T-helper 1 cell treated with Interleukin-12 subunit alpha and Interleukin-12 subunit beta and Interleukin-4 antibody, amounts not matched to agents 30 ng/mL and 1 ng/mL, for 36 hours (primary cell): ENCODE measurements around the gene IQGAP3. TPM values are rescaled to one million over a fixed set of nuclear protein-coding genes. Genes with fewer than 3 reads are reported as not detected.

ENCODE experiments used
- total RNA-seq: library from RNA; stranded (reverse); gene quantifications from 2 replicates; pipeline ENCODE4 v1.2.3, GENCODE V29; 2022

Gene IQGAP3
- total RNA-seq, 1 donor from 2014 or later = 11.6 TPM

Other genes with a start within 250 kb of the IQGAP3 start
- gene CCT3, start 234.3 kb downstream of the IQGAP3 start, total RNA-seq = 288 and 298 TPM in 2 replicates
- 0.59 TPM in 1 of 2 replicates, not detected in the other for gene TSACC, start 234.0 kb downstream of the IQGAP3 start, total RNA-seq
- not detected in 2 replicates for gene RHBG, start 203.4 kb downstream of the IQGAP3 start, total RNA-seq
- 52.6 and 53.7 TPM in 2 replicates for gene MEF2D, start 71.8 kb downstream of the IQGAP3 start, total RNA-seq
- gene TTC24, start 7.2 kb upstream of the IQGAP3 start, total RNA-seq = 2.8 and 3.1 TPM in 2 replicates
- 58.2 and 61.7 TPM in 2 replicates for gene NAXE, start 19.2 kb upstream of the IQGAP3 start, total RNA-seq
- gene GPATCH4, start 28.9 kb upstream of the IQGAP3 start, total RNA-seq = 45.4 and 46.6 TPM in 2 replicates
- not detected in 2 replicates for gene HAPLN2, start 46.9 kb upstream of the IQGAP3 start, total RNA-seq
- not detected in 2 replicates for gene BCAN, start 69.6 kb upstream of the IQGAP3 start, total RNA-seq
- gene NES, start 104.8 kb upstream of the IQGAP3 start, total RNA-seq = 0.07 and 0.12 TPM in 2 replicates
- gene CRABP2, start 133.0 kb upstream of the IQGAP3 start, total RNA-seq = 1.7 and 1.8 TPM in 2 replicates
- gene METTL25B, start 155.9 kb upstream of the IQGAP3 start, total RNA-seq = 30.6 and 35.8 TPM in 2 replicates
- gene ISG20L2, start 156.2 kb upstream of the IQGAP3 start, total RNA-seq = 55.7 and 59.7 TPM in 2 replicates
- gene MRPL24, start 168.5 kb upstream of the IQGAP3 start, total RNA-seq = 61.0 and 67.4 TPM in 2 replicates
- gene HDGF, start 179.1 kb upstream of the IQGAP3 start, total RNA-seq = 248 and 260 TPM in 2 replicates
- gene PRCC, start 195.0 kb upstream of the IQGAP3 start, total RNA-seq = 90.1 and 91.3 TPM in 2 replicates
- 234 and 243 TPM in 2 replicates for gene SH2D2A, start 244.3 kb upstream of the IQGAP3 start, total RNA-seq